ENCODE results near the gene MLN.
A peak's percentile ranks its signal among the peaks of the same experiment; 100 is the strongest.

The MLN gene

GRCh38 chr6:33755070-33755869 is 48.5 kb downstream of the MLN start:
- H3K27ac ChIP-seq, result no peak overlapping the region
- TF ChIP-seq ZFX (IDR thresholded peaks at IDR 0.05) (no peak), CTCF (conservative IDR thresholded peaks at IDR 0.05) (no peak)

GRCh38 chr6:33754222-33754621 is 49.6 kb downstream of the MLN start:
- TF ChIP-seq ZFX (IDR thresholded peaks at IDR 0.05), result no peak
- no peak for TF ChIP-seq CTCF (conservative IDR thresholded peaks at IDR 0.05)
- no peak overlapping the region for H3K27ac ChIP-seq

GRCh38 chr6:33752646-33753015 is 51.2 kb downstream of the MLN start:
- H3K27ac ChIP-seq, result no peak overlapping the region
- no peak for TF ChIP-seq CTCF (conservative IDR thresholded peaks at IDR 0.05)
- TF ChIP-seq ZFX (IDR thresholded peaks at IDR 0.05), result no peak

GRCh38 chr6:33751771-33752645 is 51.8 kb downstream of the MLN start:
- 0 out of 2 replicates have a peak overlapping the region, but pooled peaks have one; percentile 4 for H3K27ac ChIP-seq
- TF ChIP-seq CTCF (conservative IDR thresholded peaks at IDR 0.05), result no peak

GRCh38 chr6:33750244-33750991 is 53.4 kb downstream of the MLN start:
- TF ChIP-seq CTCF (conservative IDR thresholded peaks at IDR 0.05) (no peak), ZFX (IDR thresholded peaks at IDR 0.05) (no peak)
- no peak overlapping the region for H3K27ac ChIP-seq

- TF ChIP-seq ZFX (IDR thresholded peaks at IDR 0.05), result no peak
- no peak for TF ChIP-seq CTCF (conservative IDR thresholded peaks at IDR 0.05)
- H3K27ac ChIP-seq, result no peak overlapping the region
Observed at GRCh38 chr6:33749401-33749800, 54.4 kb downstream of the MLN start.
